NCI-H1105 treated with DMSO at 0.1 percent for 48 hours (cell line): ENCODE results near the gene PARL.
"Not testable (repeated sequence)": the region's sequence is repeated elsewhere in the genome, so short reads cannot be mapped to it uniquely, and the experiment has no call there.

Experiments used
- DNase-seq: peaks from one replicate; lab custom pipeline; 2025; lab: John Stamatoyannopoulos, UW

PARL gene

DNA sequence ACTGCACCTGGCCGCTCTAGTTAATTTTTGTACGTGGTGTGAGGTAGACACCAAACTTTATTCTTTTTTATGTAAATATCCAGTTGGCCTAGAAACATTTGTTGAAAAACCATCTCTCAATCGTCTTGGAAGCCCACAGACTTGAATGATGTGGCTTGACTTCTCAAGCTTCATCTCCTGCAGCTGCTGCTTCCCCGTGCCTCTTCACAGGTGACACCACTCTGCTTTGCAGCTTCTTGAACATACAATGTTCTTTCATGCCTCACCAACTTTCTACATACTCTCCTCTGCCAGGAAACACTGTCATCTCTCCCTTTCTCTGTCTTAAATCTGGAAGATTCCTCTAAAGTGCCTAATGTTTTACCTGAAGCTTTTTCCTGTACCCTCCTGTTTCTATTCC, 94.9 kb downstream of the PARL start:
- no peak for DNase-seq

DNA sequence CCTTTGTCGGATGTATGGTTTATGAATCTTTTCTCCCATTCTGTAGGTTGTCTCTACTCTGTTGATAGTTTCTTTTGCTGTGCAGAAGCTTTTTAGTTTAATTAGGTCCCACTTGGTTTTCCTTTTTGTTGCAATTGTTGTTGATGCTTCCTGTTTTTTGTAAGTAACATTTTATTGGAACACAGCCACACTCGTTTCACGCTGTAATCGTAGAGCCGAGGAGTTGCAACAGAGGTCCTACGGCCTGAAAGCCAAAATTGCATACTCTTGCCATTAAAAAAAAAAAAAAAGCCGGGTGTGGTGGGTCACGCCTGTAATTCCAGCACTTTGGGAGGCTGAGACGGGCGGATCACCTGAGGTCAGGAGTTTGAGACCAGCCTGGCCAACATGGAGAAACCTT, 100.2 kb downstream of the PARL start:
- not testable (repeated sequence) for DNase-seq

DNA sequence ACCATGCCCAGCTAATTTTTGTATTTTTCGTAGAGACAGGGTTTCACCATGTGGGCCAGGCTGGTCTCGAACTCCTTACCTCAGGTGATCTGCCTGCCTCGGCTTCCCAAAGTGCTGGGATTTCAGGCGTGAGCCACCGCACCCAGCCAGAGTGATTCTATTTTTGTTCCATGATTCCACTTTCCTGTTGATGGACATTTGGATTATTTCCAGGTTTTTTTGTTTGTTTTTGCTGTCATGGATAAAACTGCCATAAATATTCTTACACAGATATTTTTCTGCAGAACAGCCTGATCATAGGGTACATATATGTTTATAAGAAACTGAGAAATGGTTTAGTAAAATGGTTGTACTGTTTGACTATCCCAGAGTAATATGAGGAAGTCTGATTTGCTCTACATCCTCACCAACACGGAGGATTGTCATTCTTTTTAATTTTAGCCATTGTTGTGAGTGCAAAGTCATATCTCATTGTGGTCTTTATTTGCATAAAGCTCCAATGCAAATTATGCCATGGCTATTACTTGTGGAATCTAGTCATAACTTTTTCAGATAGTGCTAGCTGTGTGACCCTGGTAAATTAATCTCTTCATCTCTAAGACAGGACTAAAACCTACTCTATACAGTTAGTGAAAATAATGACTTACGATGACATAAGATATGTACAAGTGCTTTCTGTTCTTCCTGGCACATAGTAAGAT, 102.0 kb downstream of the PARL start:
- DNase-seq, result no peak

DNA sequence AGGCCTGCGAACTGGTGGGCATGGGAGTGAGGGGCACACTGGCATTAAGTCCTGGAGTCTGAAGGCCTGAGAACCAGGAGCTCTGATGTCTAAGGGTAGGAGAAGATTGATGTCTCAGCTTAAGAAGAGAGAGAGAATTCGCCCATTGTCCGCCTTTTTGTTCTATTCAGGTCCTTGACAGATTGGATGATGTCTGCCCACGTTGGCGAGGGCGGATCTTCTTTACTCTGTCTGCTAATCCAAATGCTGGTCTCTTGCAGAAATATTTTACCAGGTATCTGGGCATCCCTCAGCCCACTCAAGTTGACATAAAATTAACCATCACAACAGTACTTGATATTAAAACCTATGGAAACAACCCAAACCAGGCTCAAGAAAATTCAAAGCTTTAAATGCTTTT, 103.4 kb downstream of the PARL start:
- no peak for DNase-seq

DNA sequence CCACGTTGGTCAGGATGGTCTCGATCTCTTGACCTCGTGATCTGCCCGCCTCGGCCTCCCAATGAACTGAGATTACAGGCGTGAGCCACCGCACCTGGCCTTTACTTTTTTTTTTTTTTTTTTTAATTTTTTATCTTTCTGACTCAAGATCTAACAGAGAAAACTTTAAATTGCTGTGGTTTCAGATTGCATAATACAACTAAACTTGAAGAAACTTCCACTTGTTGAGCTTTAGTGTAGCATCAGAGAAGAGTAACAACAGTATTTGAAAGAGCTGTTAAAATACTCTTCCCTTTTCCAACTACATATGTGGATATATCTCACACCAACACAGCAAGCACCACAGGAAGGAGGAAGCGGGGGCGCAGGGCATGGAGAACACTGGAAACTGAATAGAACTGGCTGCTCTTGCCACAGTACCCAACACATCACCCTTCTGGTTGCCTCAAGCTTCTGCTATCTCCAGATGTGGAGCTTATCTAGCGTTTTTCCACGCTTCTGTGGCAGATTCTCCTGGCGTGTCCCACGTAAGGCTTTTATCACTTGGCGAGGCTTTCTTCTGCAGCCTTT, 104.7 kb downstream of the PARL start:
- no peak for DNase-seq
